Measurements from ENCODE around the gene MAD1L1. TPM values are rescaled to one million over a fixed set of nuclear protein-coding genes. Genes with fewer than 3 reads are reported as not detected.

MAD1L1 gene
- polyA plus RNA-seq, 2 donors, result 18.0 to 24.9 TPM

DNA sequence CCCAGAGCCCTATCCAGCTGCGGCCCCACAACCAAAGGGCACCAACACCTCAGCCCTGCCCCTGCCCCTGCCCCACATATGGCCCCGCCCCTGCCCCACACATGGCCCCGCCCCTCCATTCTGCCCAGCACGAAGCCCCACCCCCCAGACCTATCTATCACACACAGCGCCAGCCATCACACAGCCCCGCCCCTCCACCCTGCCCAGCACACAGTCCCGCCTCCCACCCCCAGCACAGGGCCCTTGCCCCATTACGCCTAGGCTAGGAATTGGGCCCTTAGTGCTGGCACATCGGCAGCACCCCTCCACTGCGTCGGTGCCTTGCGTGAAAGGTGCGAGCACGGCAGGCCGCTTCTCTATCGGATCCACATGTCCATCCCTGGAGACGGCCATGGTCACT, 126.8 kb downstream of the MAD1L1 start:
- H3K4me3 ChIP-seq (ENCODE audit: low read depth in 1 of 2, low read length in 2 of 2), result no peak overlapping the region
- H3K27me3 ChIP-seq (ENCODE audit: control insufficient read depth in 1 of 2, insufficient read depth in 2 of 2, low read length in 2 of 2), result no peaks in the 10 kb centered on the region
- no peaks in the 10 kb centered on the region for H3K9me3 ChIP-seq (ENCODE audit: control insufficient read depth in 2 of 2, insufficient read depth in 1 of 2, low read depth in 1 of 2, low read length in 1 of 2)
- peaks cover 9 to 14% of the 10 kb centered on the region in 2 donors for H3K4me1 ChIP-seq (ENCODE audit: control insufficient read depth in 2 of 2, insufficient read depth in 2 of 2, low read length in 1 of 2)
- 86 to 91% methylated on average over 16 to 17 of the region's 17 CpGs for WGBS, 2 donors
- peaks cover 0 to 2% of the 10 kb centered on the region in 2 donors for H3K36me3 ChIP-seq (ENCODE audit: control insufficient read depth in 2 of 2, insufficient read depth in 2 of 2, low read length in 1 of 2)
- no peak overlapping the region for H3K27ac ChIP-seq (ENCODE audit: low read depth in 2 of 2, low read length in 1 of 2)

DNA sequence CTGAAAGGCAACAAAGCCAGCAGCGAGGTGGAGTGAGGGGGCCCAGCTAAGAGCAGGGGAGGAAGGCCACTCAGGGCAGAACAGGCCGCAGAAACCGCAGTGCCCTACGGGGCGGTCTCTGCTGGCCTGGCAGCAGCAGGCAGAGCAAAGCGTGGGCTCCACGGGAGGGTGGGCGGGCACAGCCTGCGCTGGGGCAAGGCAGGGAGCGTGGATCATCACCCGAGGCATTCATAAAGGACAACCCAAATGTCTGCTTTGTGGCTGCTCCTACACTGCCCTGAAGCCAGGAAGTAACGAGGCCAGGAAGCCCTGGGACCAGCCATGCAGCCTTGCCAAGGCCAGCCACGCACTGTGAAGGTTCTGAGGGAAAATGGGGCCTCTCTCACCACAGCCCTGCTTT, 127.5 kb downstream of the MAD1L1 start:
- H3K4me1 ChIP-seq (ENCODE audit: control insufficient read depth in 2 of 2, insufficient read depth in 2 of 2, low read length in 1 of 2), result peaks cover 9 to 10% of the 10 kb centered on the region in 2 donors
- 89 to 90% methylated on average over 13 of the region's 13 CpGs for WGBS, 2 donors
- no peaks in the 10 kb centered on the region for H3K27me3 ChIP-seq (ENCODE audit: control insufficient read depth in 1 of 2, insufficient read depth in 2 of 2, low read length in 2 of 2)
- no peak overlapping the region for H3K27ac ChIP-seq (ENCODE audit: low read depth in 2 of 2, low read length in 1 of 2)
- H3K36me3 ChIP-seq (ENCODE audit: control insufficient read depth in 2 of 2, insufficient read depth in 2 of 2, low read length in 1 of 2), result peaks cover 0 to 2% of the 10 kb centered on the region in 2 donors
- no peaks in the 10 kb centered on the region for H3K9me3 ChIP-seq (ENCODE audit: control insufficient read depth in 2 of 2, insufficient read depth in 1 of 2, low read depth in 1 of 2, low read length in 1 of 2)
- H3K4me3 ChIP-seq (ENCODE audit: low read depth in 1 of 2, low read length in 2 of 2), result no peak overlapping the region

DNA sequence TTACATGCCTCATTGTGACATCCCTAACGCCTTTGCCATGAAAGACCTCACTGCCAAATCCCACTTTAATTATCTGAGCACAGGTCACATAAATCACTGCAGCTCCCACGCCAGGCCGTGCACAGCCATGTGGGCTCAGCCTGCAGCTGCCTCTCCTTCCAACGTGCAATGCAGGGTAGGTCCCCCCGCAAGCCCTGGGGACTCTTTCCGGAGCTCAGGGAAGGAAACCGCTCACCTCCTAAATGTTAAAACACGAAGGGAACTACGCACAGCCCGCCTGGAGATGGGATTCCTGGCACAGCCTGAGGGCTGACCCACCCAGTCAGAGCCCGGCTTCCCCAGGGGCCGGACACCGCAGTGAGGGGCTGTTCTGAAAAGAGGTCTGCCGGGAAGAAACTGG, 128.0 kb downstream of the MAD1L1 start:
- Histone ChIP-seq H3K27ac (ENCODE audit: low read depth in 2 of 2, low read length in 1 of 2) (no peak overlapping the region), H3K36me3 (ENCODE audit: control insufficient read depth in 2 of 2, insufficient read depth in 2 of 2, low read length in 1 of 2) (peaks cover 0 to 2% of the 10 kb centered on the region in 2 donors), H3K9me3 (ENCODE audit: control insufficient read depth in 2 of 2, insufficient read depth in 1 of 2, low read depth in 1 of 2, low read length in 1 of 2) (no peaks in the 10 kb centered on the region), H3K4me1 (ENCODE audit: control insufficient read depth in 2 of 2, insufficient read depth in 2 of 2, low read length in 1 of 2) (peaks cover 8 to 9% of the 10 kb centered on the region in 2 donors), H3K27me3 (ENCODE audit: control insufficient read depth in 1 of 2, insufficient read depth in 2 of 2, low read length in 2 of 2) (no peaks in the 10 kb centered on the region), H3K4me3 (ENCODE audit: low read depth in 1 of 2, low read length in 2 of 2) (no peak overlapping the region)
- WGBS, 2 donors, result 70 to 76% methylated on average over 14 of the region's 14 CpGs

DNA sequence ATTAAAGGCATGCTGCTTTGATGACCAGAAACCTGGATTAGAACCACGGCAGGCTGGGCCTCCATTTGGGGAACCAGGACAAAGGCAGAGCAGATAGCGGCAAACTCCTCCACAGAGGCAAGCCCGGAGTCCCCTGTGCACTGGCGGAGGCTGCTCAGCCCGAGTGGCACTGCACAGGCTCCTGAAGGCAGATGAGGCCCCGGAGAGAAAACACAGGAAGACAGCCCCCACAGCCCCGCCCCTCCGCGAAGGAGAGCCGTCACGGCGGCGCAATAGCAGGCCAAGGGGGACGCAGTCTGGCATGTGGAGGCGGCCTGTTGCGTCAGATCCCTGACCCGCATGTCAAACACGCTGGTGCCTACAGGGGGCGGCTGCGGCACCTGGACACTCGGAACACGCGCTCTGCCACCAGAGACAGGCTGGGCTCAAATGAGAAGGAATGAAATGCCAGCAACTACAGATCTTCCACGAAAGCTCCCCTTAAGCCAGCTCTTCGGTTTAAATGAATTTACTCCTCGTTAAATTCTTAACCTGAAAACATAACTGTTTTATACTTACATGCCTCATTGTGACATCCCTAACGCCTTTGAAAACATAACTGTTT, 128.5 kb downstream of the MAD1L1 start:
- Histone ChIP-seq H3K27me3 (ENCODE audit: control insufficient read depth in 1 of 2, insufficient read depth in 2 of 2, low read length in 2 of 2) (no peaks in the 10 kb centered on the region), H3K27ac (ENCODE audit: low read depth in 2 of 2, low read length in 1 of 2) (no peak overlapping the region), H3K9me3 (ENCODE audit: control insufficient read depth in 2 of 2, insufficient read depth in 1 of 2, low read depth in 1 of 2, low read length in 1 of 2) (no peaks in the 10 kb centered on the region), H3K4me1 (ENCODE audit: control insufficient read depth in 2 of 2, insufficient read depth in 2 of 2, low read length in 1 of 2) (peaks cover 8 to 9% of the 10 kb centered on the region in 2 donors), H3K4me3 (ENCODE audit: low read depth in 1 of 2, low read length in 2 of 2) (no peak overlapping the region), H3K36me3 (ENCODE audit: control insufficient read depth in 2 of 2, insufficient read depth in 2 of 2, low read length in 1 of 2) (peaks cover 0 to 2% of the 10 kb centered on the region in 2 donors)
- 33 to 44% methylated on average over 27 of the region's 27 CpGs for WGBS, 2 donors

DNA sequence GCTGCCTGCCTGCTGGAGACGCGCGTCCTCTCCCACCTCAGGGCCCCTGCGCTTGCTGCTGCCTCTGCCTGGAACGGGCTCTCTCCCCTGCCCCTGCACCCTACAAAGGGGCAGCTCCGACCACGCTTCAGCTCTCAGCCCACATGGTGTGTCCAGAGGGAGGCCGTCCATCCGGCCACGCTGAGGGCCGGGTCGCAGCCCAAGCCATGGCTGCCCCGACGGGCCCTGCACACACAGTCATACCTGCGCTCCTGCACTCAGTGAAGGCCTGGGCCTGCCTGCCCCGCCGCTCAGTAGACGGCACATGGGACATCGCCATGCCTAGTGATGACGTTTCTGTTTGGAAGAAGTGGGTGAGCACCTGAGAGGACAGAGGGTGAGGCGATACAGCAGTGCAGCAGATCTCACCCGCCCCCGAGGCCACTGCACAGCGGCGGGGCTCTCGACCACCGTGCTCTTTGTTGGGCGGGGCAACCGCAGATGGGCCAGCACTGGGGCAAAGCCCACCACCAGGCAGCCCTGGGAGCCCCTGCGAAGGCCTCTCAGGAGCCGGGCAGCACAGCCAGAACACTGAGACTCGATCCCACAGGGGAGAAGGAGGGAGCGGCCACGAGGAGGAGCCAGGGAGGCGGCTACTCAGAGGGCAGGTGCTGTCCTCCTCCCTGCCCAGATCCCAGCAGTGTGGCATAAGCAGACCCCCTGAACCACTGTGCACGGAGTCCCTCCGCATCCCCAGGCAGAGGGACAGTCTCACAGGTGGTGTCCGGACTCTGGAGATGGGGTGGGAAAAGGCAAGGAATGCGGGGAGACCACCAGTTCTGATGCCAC, 129.5 kb downstream of the MAD1L1 start:
- Histone ChIP-seq H3K36me3 (ENCODE audit: control insufficient read depth in 2 of 2, insufficient read depth in 2 of 2, low read length in 1 of 2) (peaks cover 0 to 2% of the 10 kb centered on the region in 2 donors), H3K27me3 (ENCODE audit: control insufficient read depth in 1 of 2, insufficient read depth in 2 of 2, low read length in 2 of 2) (no peaks in the 10 kb centered on the region), H3K9me3 (ENCODE audit: control insufficient read depth in 2 of 2, insufficient read depth in 1 of 2, low read depth in 1 of 2, low read length in 1 of 2) (no peaks in the 10 kb centered on the region), H3K4me1 (ENCODE audit: control insufficient read depth in 2 of 2, insufficient read depth in 2 of 2, low read length in 1 of 2) (peaks cover 8 to 9% of the 10 kb centered on the region in 2 donors), H3K4me3 (ENCODE audit: low read depth in 1 of 2, low read length in 2 of 2) (no peak overlapping the region), H3K27ac (ENCODE audit: low read depth in 2 of 2, low read length in 1 of 2) (no peak overlapping the region)
- 95% methylated on average over 39 of the region's 39 CpGs for WGBS, 2 donors

DNA sequence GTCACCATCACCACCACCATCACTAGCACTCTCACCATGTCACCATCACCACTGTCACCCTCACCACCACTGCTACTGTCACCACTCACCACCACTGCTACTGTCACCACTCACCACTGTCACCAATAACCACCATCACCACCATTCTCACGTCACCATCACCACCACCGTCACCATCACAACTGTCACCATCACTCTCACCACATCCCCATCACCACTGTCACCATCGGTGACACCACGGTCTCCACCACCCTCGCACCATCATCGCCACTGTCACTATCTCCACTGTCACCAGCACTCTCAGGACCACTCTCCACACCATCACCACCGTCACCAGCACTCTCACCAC, 130.4 kb downstream of the MAD1L1 start:
- Histone ChIP-seq H3K36me3 (ENCODE audit: control insufficient read depth in 2 of 2, insufficient read depth in 2 of 2, low read length in 1 of 2) (peaks cover 0 to 2% of the 10 kb centered on the region in 2 donors), H3K9me3 (ENCODE audit: control insufficient read depth in 2 of 2, insufficient read depth in 1 of 2, low read depth in 1 of 2, low read length in 1 of 2) (no peaks in the 10 kb centered on the region), H3K27ac (ENCODE audit: low read depth in 2 of 2, low read length in 1 of 2) (no peak overlapping the region), H3K4me3 (ENCODE audit: low read depth in 1 of 2, low read length in 2 of 2) (no peak overlapping the region), H3K27me3 (ENCODE audit: control insufficient read depth in 1 of 2, insufficient read depth in 2 of 2, low read length in 2 of 2) (no peaks in the 10 kb centered on the region), H3K4me1 (ENCODE audit: control insufficient read depth in 2 of 2, insufficient read depth in 2 of 2, low read length in 1 of 2) (peaks cover 8 to 12% of the 10 kb centered on the region in 2 donors)
- whole genome bisulfite sequencing, 2 donors, result 93 to 97% methylated on average over 7 of the region's 7 CpGs

DNA sequence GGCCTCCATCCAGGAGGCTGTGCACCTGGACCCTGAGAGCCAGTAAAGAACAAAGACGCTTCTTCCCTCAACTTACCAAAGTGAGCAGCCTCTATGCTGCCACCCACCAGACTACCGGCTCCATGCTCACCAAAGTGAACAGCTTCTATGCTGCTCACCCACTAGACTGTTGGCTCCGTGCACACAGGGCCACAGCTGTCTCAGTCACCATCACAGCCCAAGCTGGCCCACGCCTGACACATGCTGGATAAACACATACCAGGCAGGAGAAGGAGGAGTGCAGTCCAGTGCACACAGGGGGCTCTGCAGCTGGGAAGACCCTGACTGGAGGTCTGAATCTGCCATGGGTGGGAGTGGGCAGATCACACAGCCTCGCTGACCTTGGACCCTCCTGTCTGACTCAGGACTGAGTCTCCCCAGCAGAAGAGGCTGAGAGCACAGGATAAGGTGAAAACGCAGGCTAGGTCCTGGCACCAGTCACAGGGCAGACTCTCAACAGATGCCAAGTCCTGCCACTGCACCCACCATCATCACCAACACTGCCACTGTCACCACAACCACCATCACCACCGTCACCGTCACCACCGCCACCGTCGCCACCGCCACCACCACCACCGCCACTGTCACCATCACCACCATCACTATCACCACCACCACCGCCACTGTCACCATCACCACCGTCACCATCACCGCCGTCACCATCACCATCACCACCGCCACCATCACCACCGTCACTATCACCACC, 130.9 kb downstream of the MAD1L1 start:
- Histone ChIP-seq H3K27me3 (ENCODE audit: control insufficient read depth in 1 of 2, insufficient read depth in 2 of 2, low read length in 2 of 2) (no peaks in the 10 kb centered on the region), H3K4me3 (ENCODE audit: low read depth in 1 of 2, low read length in 2 of 2) (no peak overlapping the region), H3K4me1 (ENCODE audit: control insufficient read depth in 2 of 2, insufficient read depth in 2 of 2, low read length in 1 of 2) (peaks cover 6 to 12% of the 10 kb centered on the region in 2 donors), H3K9me3 (ENCODE audit: control insufficient read depth in 2 of 2, insufficient read depth in 1 of 2, low read depth in 1 of 2, low read length in 1 of 2) (no peaks in the 10 kb centered on the region), H3K27ac (ENCODE audit: low read depth in 2 of 2, low read length in 1 of 2) (no peak overlapping the region), H3K36me3 (ENCODE audit: control insufficient read depth in 2 of 2, insufficient read depth in 2 of 2, low read length in 1 of 2) (no peaks in the 10 kb centered on the region)
- WGBS, 2 donors, result 91 to 97% methylated on average over 14 to 17 of the region's 19 CpGs

DNA sequence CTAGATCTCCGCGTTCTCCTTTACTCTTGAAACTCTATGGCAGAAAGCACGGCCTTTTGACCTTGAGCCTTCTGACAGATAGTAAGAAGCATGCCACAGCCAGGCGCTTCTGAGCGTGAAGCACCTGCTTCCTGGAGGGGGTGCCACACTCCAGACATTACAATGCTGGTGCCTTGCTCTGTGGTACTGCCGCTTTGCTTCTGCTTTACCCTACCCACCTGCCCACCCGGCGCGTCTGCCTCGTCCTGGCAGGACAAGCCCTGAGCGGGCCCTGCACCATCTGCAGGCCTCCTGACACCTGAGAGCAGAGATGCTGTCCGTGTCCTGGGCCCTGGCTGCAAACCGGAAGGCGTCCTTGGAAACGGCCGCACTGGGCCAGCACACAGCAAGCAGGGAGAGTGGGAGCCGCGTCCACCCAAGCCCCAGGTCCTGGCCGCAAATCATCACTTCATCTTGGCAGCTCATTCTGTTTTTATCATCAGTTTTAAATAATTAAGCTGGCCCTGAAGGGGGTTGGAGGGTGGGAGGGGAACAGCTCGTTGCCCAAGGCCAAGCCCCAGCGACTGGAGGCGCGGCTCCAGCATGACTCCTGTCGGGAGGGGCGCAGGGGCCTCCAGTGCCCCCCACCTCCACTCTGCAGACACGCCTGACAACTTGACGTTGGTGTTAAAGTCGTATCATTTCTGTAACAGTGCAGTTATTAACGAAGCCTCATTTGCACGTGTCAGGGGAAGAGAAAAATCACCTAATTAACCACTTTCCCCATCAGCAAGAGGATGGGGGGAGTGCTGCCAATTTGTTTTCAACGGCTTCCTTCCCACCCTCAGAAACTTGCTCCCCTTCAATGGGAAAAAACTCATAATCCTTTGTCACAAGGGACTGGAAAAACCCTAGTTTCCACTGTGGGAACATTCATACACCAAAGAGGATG, 132.2 kb downstream of the MAD1L1 start:
- H3K27ac ChIP-seq (ENCODE audit: low read depth in 2 of 2, low read length in 1 of 2), result no peak overlapping the region
- H3K9me3 ChIP-seq (ENCODE audit: control insufficient read depth in 2 of 2, insufficient read depth in 1 of 2, low read depth in 1 of 2, low read length in 1 of 2), result no peaks in the 10 kb centered on the region
- H3K27me3 ChIP-seq (ENCODE audit: control insufficient read depth in 1 of 2, insufficient read depth in 2 of 2, low read length in 2 of 2), result no peaks in the 10 kb centered on the region
- H3K4me1 ChIP-seq (ENCODE audit: control insufficient read depth in 2 of 2, insufficient read depth in 2 of 2, low read length in 1 of 2), result peaks cover 4 to 10% of the 10 kb centered on the region in 2 donors
- H3K36me3 ChIP-seq (ENCODE audit: control insufficient read depth in 2 of 2, insufficient read depth in 2 of 2, low read length in 1 of 2), result no peaks in the 10 kb centered on the region
- 83% methylated on average over 31 of the region's 31 CpGs for WGBS, 2 donors
- no peak overlapping the region for H3K4me3 ChIP-seq (ENCODE audit: low read depth in 1 of 2, low read length in 2 of 2)

All from esophagus (tissue), 2 donors.